GM21717 (cell line): ENCODE measurements around the gene TAS1R3.
A peak's percentile ranks its signal among the peaks of the same experiment; 100 is the strongest.
"Not testable (repeated sequence)": the region's sequence is repeated elsewhere in the genome, so short reads cannot be mapped to it uniquely, and the experiment has no call there.

Experiments
- ATAC-seq: cut with Tn5 transposase; IDR thresholded peaks from one replicate; pipeline ENCODE4 v1.9.1; 2021; ENCODE audit warnings: mild to moderate bottlenecking, moderate library complexity; ENCODE audit not compliant: unreplicated experiment

Gene TAS1R3

GRCh38 chr1:1364266-1364665, 33.2 kb downstream of the TAS1R3 start:
- ATAC-seq, result no peak

- ATAC-seq, result no peak
Observed at GRCh38 chr1:1365875-1366698, 35.0 kb downstream of the TAS1R3 start.

DNA sequence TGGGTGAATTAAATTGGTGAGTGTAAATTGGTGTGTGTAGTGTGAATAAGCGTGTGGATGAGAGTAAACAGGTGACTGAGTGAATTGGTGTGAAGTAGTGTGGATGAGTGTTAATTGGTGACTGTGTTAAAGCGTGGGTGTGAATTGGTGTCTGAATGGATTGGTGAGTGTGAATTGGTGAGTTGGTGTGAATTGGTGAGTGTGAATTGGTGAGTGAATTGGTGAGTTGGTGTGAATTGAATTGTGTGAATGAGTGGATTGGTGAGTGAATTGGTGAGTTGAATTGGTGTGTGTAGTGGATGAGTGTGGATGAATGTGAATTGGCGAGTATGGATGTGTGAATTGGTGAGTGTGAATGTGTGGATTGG, 35.6 kb downstream of the TAS1R3 start:
- ATAC-seq, result no peak

- no peak for ATAC-seq
Observed at GRCh38 chr1:1367315-1367714, 36.2 kb downstream of the TAS1R3 start.

DNA sequence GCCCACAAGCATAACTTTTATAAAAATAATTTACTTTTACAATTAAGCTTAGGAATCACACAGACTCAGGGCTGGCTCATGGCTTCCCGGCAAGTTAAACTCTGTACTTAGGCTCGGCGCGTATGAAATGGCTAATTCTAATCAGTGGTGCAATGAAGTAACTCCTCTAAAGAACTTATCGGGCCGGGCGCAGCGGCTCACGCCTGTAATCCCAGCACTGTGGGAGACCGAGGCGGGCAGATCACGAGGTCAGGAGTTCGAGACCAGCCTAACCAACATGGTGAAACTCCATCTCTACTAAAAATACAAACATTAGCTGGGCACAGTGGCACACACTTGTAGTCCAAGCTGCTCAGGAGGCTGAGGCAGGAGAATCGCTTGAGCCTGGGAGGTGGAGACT, 39.0 kb downstream of the TAS1R3 start:
- not testable (repeated sequence) for ATAC-seq

- ATAC-seq, result no peak
Observed at GRCh38 chr1:1370771-1371300, 39.8 kb downstream of the TAS1R3 start.

- ATAC-seq, result no peak
Observed at GRCh38 chr1:1371364-1371745, 40.3 kb downstream of the TAS1R3 start.

GRCh38 chr1:1371746-1372711, 40.9 kb downstream of the TAS1R3 start:
- no peak for ATAC-seq

DNA sequence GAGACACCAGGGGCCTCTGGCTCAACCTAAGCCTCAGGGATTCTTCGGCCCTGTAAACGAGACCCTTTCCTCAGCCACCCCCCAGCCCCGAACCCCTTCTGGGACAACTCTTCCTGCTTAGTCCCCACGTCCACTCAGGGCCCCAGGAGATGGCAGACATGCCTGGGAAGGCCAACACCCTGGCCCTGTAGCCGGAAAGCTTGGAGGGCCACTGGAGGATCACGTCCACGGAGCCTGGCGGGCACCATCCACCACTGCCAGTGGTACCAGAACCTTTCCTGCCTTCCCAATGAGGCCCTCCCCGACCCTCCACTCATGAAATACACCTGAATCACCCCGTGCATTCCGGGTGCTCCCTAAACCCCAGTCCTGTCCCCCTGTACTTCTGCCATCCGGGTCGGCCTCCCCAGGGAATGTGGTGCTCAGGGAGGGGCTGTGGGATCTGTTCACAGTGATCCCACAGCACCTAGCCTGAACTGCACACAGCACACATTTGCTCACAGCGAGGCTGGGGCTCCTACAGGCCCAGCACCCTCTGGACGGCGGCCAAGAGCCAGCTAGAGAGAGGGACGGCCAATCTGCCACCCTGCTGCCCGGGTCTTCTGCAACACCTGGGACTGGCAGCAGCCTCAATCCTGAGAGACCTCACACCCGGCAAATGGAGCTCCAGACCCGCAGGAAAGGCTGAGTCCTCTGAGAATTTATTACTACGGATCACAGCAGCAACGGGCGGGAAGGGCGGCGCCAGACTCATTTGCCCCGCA, 42.2 kb downstream of the TAS1R3 start:
- no peak for ATAC-seq

DNA sequence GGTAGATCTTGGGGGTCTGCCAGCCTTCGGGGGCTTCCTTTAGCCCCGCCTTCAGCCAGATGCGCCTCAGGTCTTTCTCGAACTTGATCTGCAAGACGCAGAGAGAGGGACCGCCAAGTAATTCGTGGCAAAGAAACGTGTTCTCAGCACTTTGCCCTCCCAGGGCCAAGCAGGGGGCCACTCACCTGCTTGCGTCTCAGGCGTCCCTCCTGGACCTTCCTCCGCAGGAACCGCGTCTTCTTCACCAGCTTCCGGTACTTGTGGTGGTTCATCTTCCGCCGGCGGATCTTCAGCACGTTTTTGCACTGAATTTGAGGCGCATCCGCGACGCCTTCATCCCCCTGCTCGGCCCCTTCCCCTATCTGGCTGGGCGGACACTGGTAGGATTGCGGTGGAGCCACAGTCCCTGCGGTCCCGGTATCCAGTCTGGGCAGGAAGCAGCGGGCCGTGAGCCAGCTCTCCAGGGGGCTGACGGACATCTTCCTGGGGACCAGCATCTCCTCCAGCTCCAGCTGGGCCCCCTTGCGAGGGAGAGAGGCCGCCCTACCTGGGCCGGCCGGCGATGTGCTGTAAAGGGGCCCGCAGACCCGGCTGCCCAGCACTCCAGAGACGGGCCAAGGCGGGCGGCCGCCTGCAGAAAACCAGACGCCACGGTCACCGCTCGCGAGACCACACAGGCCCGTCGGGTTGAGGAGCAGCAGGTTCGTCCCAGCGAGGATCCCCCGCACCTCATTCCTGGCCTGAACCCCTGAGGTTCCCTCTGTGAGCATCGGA, 42.9 kb downstream of the TAS1R3 start:
- no peak for ATAC-seq

DNA sequence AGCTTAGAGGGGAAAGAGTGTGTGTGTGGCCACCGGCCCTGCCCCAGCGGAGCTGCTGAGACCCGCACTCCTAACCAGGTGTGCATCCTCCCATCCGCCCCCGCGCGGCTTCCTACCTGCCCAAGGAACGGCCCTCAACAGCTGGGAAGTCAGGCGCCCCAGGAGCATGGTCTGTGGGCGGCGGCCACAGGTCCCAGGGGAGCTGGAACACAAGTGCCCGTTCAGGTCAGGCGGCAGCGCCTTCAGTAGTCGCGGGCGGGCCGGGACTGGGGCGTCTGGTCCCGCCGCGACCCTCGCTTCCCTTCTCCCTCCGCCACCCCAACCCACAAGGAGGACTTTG, 43.5 kb downstream of the TAS1R3 start:
- no peak for ATAC-seq

DNA sequence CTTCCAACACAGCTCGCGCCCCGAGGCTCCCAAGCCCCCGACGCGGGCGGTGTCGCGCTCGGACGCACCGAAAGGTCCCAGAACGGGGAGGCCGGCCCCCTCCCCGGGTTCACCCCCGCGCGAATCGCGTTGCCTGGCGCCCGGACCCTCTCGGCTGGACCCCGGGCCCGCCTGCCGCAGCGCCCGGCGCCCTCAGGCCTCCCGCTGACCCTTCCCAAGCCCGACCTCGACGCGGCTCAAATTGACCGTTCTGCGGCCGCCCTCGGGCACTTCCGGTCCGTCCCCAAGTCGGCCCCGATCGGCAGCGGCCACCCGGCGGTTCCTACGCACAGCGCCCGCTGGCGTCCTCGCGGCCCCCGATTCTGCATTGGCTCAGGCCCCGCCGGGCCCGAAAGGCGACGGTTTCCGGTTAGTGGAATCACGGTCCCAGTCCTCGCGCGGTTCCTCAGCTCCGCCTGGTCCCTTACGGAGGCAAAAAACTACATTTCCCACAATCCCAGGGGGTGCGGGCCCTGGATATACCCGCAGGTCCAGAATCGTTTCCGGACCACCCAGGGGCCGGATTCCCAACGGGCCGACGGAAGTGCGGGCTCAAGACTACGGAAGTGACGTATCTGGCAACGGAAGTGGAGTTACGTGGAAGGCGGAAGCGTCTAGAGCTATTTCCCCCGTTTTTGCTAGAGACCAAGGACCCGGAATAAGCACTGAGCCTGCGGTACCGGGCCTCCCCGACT, 44.0 kb downstream of the TAS1R3 start, which contains the start of gene AURKAIP1:
Gene AURKAIP1, minus strand, starts transcription at position 279 of the 734 bp plus-strand sequence. CDS start 451 bp downstream, outside the sequence.
- peak; percentile 76 for ATAC-seq

GRCh38 chr1:1376551-1377226, 45.6 kb downstream of the TAS1R3 start:
- no peak for ATAC-seq

DNA sequence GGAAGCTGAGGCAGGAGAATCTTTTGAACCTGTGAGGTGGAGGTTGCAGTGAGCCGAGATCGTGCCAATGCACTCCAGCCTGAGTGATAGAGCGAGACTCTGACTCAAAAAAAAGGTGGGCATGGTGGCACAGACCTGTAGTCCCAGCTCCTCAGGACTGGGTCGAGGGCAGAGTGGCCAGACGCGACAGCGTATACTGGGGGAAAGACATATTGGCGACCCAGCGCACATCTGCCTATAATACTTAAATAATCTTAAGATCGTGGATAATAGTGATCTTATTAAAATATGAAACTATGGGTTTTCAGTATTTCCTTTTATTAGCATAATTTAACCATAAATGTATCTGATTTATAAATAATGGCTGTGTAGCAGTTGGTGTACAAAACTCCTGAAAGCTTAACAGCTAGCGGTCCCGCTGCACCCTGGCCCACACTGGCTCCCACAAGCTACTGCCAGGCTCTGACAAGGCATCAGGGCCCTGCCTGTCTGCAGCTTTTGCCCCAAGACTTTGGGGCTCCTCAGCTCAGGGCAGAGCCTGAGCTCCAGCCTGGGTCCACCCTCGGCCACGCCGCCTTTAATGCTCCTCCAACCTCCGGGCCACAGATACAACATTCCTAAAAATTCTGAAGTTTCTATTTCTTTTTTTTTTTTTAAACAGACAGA, 46.6 kb downstream of the TAS1R3 start:
- ATAC-seq, result no peak

DNA sequence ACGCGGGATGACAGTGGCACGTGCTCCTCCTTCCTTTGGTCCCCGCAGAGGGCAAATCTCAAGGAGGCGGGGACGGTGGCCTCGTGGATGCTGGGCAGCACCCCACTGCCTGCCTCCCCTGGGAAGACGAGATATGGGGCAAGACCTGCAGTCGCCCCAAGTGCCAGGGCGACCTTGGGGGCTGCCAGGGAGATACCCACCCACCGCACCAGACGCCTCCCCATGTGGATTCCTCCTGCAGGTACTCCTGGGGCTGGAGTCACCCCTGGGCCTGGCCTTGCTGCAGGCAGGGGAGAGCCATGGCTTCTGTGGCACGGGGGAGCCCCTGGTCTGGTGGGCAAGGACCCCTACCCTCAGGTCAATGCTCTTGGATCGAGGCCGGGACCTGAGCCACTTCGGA, 49.8 kb downstream of the TAS1R3 start:
- no peak for ATAC-seq

DNA sequence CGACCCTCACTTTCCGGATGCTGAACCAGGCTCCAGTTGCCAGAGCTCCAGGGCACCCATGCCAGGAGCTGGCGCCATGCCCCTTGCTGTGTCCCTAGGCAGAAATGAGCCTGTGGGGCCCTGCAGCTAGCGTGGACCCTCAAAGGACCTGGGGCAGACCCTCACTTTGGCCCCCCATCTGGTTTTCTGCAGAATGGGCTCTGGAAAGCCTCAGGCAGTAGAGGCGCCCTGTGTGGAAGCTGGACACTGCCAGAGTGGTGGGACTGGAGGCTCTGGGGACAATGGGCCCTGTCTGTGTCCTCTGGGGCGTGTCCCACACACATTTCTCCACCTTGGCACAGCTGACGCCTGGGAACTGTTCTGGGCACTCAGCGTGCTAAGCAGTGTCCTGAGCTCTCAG, 50.2 kb downstream of the TAS1R3 start:
- ATAC-seq, result no peak
